A549 (cell line): ENCODE results near the gene CDK19. TPM values are rescaled to one million over a fixed set of nuclear protein-coding genes. Genes with fewer than 3 reads are reported as not detected.
"Not testable (repeated sequence)": the region's sequence is repeated elsewhere in the genome, so short reads cannot be mapped to it uniquely, and the experiment has no call there.

Source experiments
- ATAC-seq, 2 experiments: fragments of 200-7000 bp in 1 of 2; fragments of >200 bp in 1 of 2; cut with Nextera tagmentation in 1 of 2; cut with Tn5 transposase in 1 of 2; 3 replicates each; pipeline versions ENCODE4 v1.8.0 to v1.9.1; 2018 to 2020; ENCODE audit warnings: mild to moderate bottlenecking in 1 of 2, moderate library complexity in 1 of 2
- CTCF ChIA-PET: fragments of 300-600 bp; sonication (Branson Sonifier 250); formaldehyde crosslinking; extraction: SDS; loops from one replicate; lab custom pipeline; 2021; ENCODE audit warnings: antibody characterized with exemption, inconsistent platforms; lab: Yijun Ruan, JAX
- POLR2A ChIA-PET: fragments of 350-600 bp; formaldehyde crosslinking; extraction: SDS; loops from one replicate; lab custom pipeline; 2021; ENCODE audit warnings: antibody characterized with exemption, inconsistent platforms; lab: Yijun Ruan, JAX
- DNase-seq, 2 experiments: peaks; one replicate each; pipeline versions ENCODE4 v3.0.0 to v3.0.0-alpha.2; 2011 to 2016; ENCODE audit warnings: low read depth in 1 of 2, low spot score in 1 of 2
- FAIRE-seq: peaks from 2 replicates; lab custom pipeline; 2011; peaks lifted over from hg19 to GRCh38; lab: Jason Lieb, UNC
- H3K27ac ChIP-seq, 2 experiments: fragments of >200 bp; sonication (Bioruptor Twin); formaldehyde crosslinking; 3 replicates each; pipeline ENCODE4 v1.5.1; 2016 to 2017
- H3K4me1 ChIP-seq: fragments of >200 bp; sonication (Bioruptor Twin); formaldehyde crosslinking; 3 replicates; pipeline ENCODE4 v1.6.1; 2016
- H3K4me2 ChIP-seq: fragments of >200 bp; sonication (Bioruptor Twin); formaldehyde crosslinking; 3 replicates; pipeline ENCODE4 v1.6.1; 2016
- H3K4me3 ChIP-seq: fragments of >200 bp; sonication (Bioruptor Twin); formaldehyde crosslinking; 3 replicates; pipeline ENCODE4 v1.5.1; 2016
- H3K9me3 ChIP-seq: fragments of >200 bp; sonication (Bioruptor Twin); formaldehyde crosslinking; 3 replicates; pipeline ENCODE4 v1.6.1; 2016
- ATOH8 ChIP-seq: fragments of 250-450 bp; sonication (Bioruptor Pico); IDR thresholded peaks from 2 replicates; pipeline ENCODE4 v1.5.0; 2020; ENCODE audit warnings: low read depth, mild to moderate bottlenecking, moderate library complexity
- BHLHE40 ChIP-seq: IDR thresholded peaks from 2 replicates; pipeline ENCODE4 v1.6.1; 2012; ENCODE audit warnings: low read depth, low read length, inconsistent platforms
- CBX8 ChIP-seq: fragments of 200-600 bp; sonication (generic); IDR thresholded peaks from 2 replicates; pipeline ENCODE4 v1.6.1; 2016
- CHD4 ChIP-seq: fragments of 200-600 bp; sonication (generic); IDR thresholded peaks from 2 replicates; pipeline ENCODE4 v1.6.1; 2016; ENCODE audit warnings: antibody characterized with exemption, mild to moderate bottlenecking, borderline replicate concordance
- EHF ChIP-seq: fragments of 250-450 bp; sonication (Bioruptor Pico); IDR thresholded peaks from 2 replicates; pipeline ENCODE4 v1.5.0; 2020; ENCODE audit warnings: mild to moderate bottlenecking
- EHMT2 ChIP-seq: fragments of 200-600 bp; sonication (generic); IDR thresholded peaks from 2 replicates; pipeline ENCODE4 v1.6.1; 2016; ENCODE audit warnings: antibody characterized with exemption, low read depth, mild to moderate bottlenecking, moderate library complexity
- ELK1 ChIP-seq: fragments of 150-350 bp; IDR thresholded peaks from 2 replicates; pipeline ENCODE4 v1.6.1; 2014; ENCODE audit warnings: low read depth, mild to moderate bottlenecking, low read length
- HDAC2 ChIP-seq: fragments of 200-600 bp; sonication (generic); IDR thresholded peaks from 2 replicates; pipeline ENCODE4 v1.6.1; 2016
- HMGXB4 ChIP-seq: fragments of 250-450 bp; sonication (Bioruptor Pico); IDR thresholded peaks from 2 replicates; pipeline ENCODE4 v1.5.0; 2021; ENCODE audit warnings: mild to moderate bottlenecking, moderate library complexity, borderline replicate concordance
- HOXB13 ChIP-seq: fragments of 250-450 bp; sonication (Bioruptor Pico); IDR thresholded peaks from 2 replicates; pipeline ENCODE4 v1.5.0; 2020; ENCODE audit warnings: low read depth, mild to moderate bottlenecking, moderate library complexity
- HOXB5 ChIP-seq: fragments of 250-450 bp; sonication (Bioruptor Pico); IDR thresholded peaks from 2 replicates; pipeline ENCODE4 v1.5.0; 2020; ENCODE audit warnings: mild to moderate bottlenecking, moderate library complexity
- JUNB ChIP-seq: fragments of >200 bp; sonication (Bioruptor Twin); formaldehyde crosslinking; IDR thresholded peaks from 2 replicates; pipeline ENCODE4 v1.6.1; 2016
- KDM5A ChIP-seq: fragments of 200-600 bp; sonication (generic); IDR thresholded peaks from 2 replicates; pipeline ENCODE4 v1.6.1; 2016; ENCODE audit warnings: antibody characterized with exemption, mild to moderate bottlenecking
- MAX ChIP-seq: IDR thresholded peaks from 2 replicates; pipeline ENCODE4 v1.6.1; 2012
- MAZ ChIP-seq: fragments of 150-350 bp; IDR thresholded peaks from 2 replicates; pipeline ENCODE4 v1.6.1; 2014; ENCODE audit warnings: antibody characterized with exemption, low read depth, low read length, borderline replicate concordance
- NR3C1 ChIP-seq: fragments of >200 bp; sonication (Bioruptor Twin); formaldehyde crosslinking; IDR thresholded peaks from 3 replicates; pipeline ENCODE4 v1.6.1; 2017
- PHF8 ChIP-seq: fragments of 200-600 bp; sonication (generic); IDR thresholded peaks from 2 replicates; pipeline ENCODE4 v1.6.1; 2016; ENCODE audit warnings: low read depth, mild to moderate bottlenecking, antibody characterized with exemption, moderate library complexity, borderline replicate concordance
- POLR2A ChIP-seq: IDR thresholded peaks from 2 replicates; pipeline ENCODE4 v1.6.1; 2012; ENCODE audit warnings: mild to moderate bottlenecking, low read length
- RARB ChIP-seq: fragments of 250-450 bp; sonication (Bioruptor Pico); IDR thresholded peaks from 2 replicates; pipeline ENCODE4 v1.8.0; 2021; ENCODE audit warnings: mild to moderate bottlenecking, moderate library complexity
- RFX5 ChIP-seq: fragments of 450-650 bp; IDR thresholded peaks from 2 replicates; pipeline ENCODE4 v1.7.1; 2014; ENCODE audit warnings: antibody characterized with exemption, mild to moderate bottlenecking, moderate library complexity
- RNF2 ChIP-seq: fragments of 200-600 bp; sonication (generic); IDR thresholded peaks from 2 replicates; pipeline ENCODE4 v1.6.1; 2016; ENCODE audit warnings: low read depth, mild to moderate bottlenecking, antibody characterized with exemption, moderate library complexity, borderline replicate concordance
- SREBF2 ChIP-seq: fragments of 450-650 bp; IDR thresholded peaks from 2 replicates; pipeline ENCODE4 v1.6.1; 2014; ENCODE audit warnings: mild to moderate bottlenecking, moderate library complexity
- TP53 ChIP-seq: fragments of 250-450 bp; sonication (Bioruptor Pico); IDR thresholded peaks from 2 replicates; pipeline ENCODE4 v1.5.0; 2021; ENCODE audit warnings: mild to moderate bottlenecking, moderate library complexity
- USF2 ChIP-seq: fragments of 450-650 bp; IDR thresholded peaks from 2 replicates; pipeline ENCODE4 v1.6.1; 2014; ENCODE audit warnings: antibody characterized with exemption
- ZC3H11A ChIP-seq: fragments of 450-650 bp; IDR thresholded peaks from 2 replicates; pipeline ENCODE4 v1.6.1; 2014; ENCODE audit warnings: antibody characterized with exemption, mild to moderate bottlenecking
- ZNF302 ChIP-seq: fragments of 250-450 bp; sonication (Bioruptor Pico); IDR thresholded peaks from 2 replicates; pipeline ENCODE4 v1.9.0; 2021; ENCODE audit warnings: inconsistent platforms, mild to moderate bottlenecking, moderate library complexity
- WGBS: methylation state at CpG from one replicate; pipeline ENCODE4 v1.1.6; 2017; ENCODE audit errors: missing lambda C conversion rate; 5-methylcytosine and 5-hydroxymethylcytosine counted together
- polyA plus RNA-seq, 4 experiments: library from polyadenylated mRNA; depleted of rRNA in 3 of 4; stranded (reverse); fragments of >200 nt; fragmentation: RNase III in 1 of 4; extraction: RNeasy Plus Mini Kit Qiagen cat#74134 plus additional on column Dnase treatment in 1 of 4; gene quantifications; 2 replicates in 3 of 4; 3 replicates in 1 of 4; pipeline ENCODE4 v1.2.3, GENCODE V29; 2011 to 2017

The CDK19 gene
- polyA plus RNA-seq, 2 of the 4 experiments (the other 2 are of a cell fraction), result 7.1 to 18.6 TPM

GRCh38 chr6:110587328-110587727 lies 227.9 kb downstream of the CDK19 start:
- ATAC-seq (no peak), FAIRE-seq (no peak)
- POLR2A ChIA-PET, result no interaction called here

GRCh38 chr6:110581679-110582078 lies 233.6 kb downstream of the CDK19 start:
- POLR2A ChIA-PET, result no interaction called here
- no peak for ATAC-seq
- DNase-seq, result peak in 1 of 2 experiments; percentile 9
- Histone ChIP-seq H3K4me2 (no peak overlapping the region), H3K9me3 (no peaks in the 10 kb centered on the region), H3K4me1 (no peaks in the 10 kb centered on the region), H3K27ac (no peak overlapping the region), H3K4me3 (no peak overlapping the region)
- TF ChIP-seq MAX (no peak), USF2 (0 out of 2 replicates have a peak, but pooled peaks have one; percentile 33)
- no peak for FAIRE-seq
- CTCF ChIA-PET, result interaction anchor here (0.9 kb wide), 1 partner anchor 56 kb away, joined by 3 read pairs; no protein-coding TSS in a partner anchor

More at GRCh38 chr6:110587328-110587727, 227.9 kb downstream of the CDK19 start:
- Histone ChIP-seq H3K4me1 (no peaks in the 10 kb centered on the region), H3K4me2 (no peak overlapping the region), H3K9me3 (no peaks in the 10 kb centered on the region), H3K4me3 (no peak overlapping the region), H3K27ac (no peak overlapping the region)
- DNase-seq, result no peak
- 60% methylated on average over 2 of the region's 2 CpGs for WGBS
- CTCF ChIA-PET, result no interaction called here
- no peak for TF ChIP-seq TP53 (CRISPR knock-in tag)
- TF ChIP-seq USF2, result no peak
- no peak for TF ChIP-seq POLR2A
- TF ChIP-seq HMGXB4 (CRISPR knock-in tag), result no peak
- TF ChIP-seq HDAC2, result no peak
- no peak for TF ChIP-seq NR3C1
- TF ChIP-seq ELK1, result no peak
- no peak for TF ChIP-seq BHLHE40
- TF ChIP-seq EHMT2, result no peak

- DNase-seq, H3K4me2 ChIP-seq, ATAC-seq, CTCF ChIA-PET, H3K9me3 ChIP-seq, H3K4me1 ChIP-seq, POLR2A ChIA-PET, H3K27ac ChIP-seq, H3K4me3 ChIP-seq, FAIRE-seq: not testable (repeated sequence)
Measured at GRCh38 chr6:110577596-110578167, 237.6 kb downstream of the CDK19 start.

GRCh38 chr6:110575925-110576463 lies 239.3 kb downstream of the CDK19 start:
- Histone ChIP-seq H3K4me3 (no peak overlapping the region), H3K27ac (no peak overlapping the region), H3K9me3 (no peaks in the 10 kb centered on the region), H3K4me1 (no peaks in the 10 kb centered on the region), H3K4me2 (no peak overlapping the region)
- 66% methylated on average over 5 of the region's 5 CpGs for WGBS
- ATAC-seq (no peak), DNase-seq (no peak), FAIRE-seq (no peak)
- ChIA-PET POLR2A (no interaction called here), CTCF (no interaction called here)
- no peak for TF ChIP-seq ZNF302
- no peak for TF ChIP-seq HOXB5 (CRISPR knock-in tag)
- TF ChIP-seq JUNB, result no peak
- no peak for TF ChIP-seq ZC3H11A
- TF ChIP-seq RNF2, result no peak
- no peak for TF ChIP-seq PHF8
- no peak for TF ChIP-seq SREBF2
- no peak for TF ChIP-seq HOXB13 (CRISPR knock-in tag)
- no peak for TF ChIP-seq ATOH8 (CRISPR knock-in tag)
- no peak for TF ChIP-seq CHD4
- TF ChIP-seq RFX5, result no peak
- TF ChIP-seq KDM5A, result no peak
- no peak for TF ChIP-seq MAZ
- no peak for TF ChIP-seq RARB (CRISPR knock-in tag)
- TF ChIP-seq BHLHE40, result no peak
- no peak for TF ChIP-seq EHF (CRISPR knock-in tag)
- no peak for TF ChIP-seq EHMT2
- no peak for TF ChIP-seq CBX8
- TF ChIP-seq TP53 (CRISPR knock-in tag), result no peak
